Hindlimb muscle (tissue), 1 donor: ENCODE measurements around the gene KRT7. TPM values are rescaled to one million over a fixed set of nuclear protein-coding genes. Genes with fewer than 3 reads are reported as not detected.
"Not testable (repeated sequence)": the region's sequence is repeated elsewhere in the genome, so short reads cannot be mapped to it uniquely, and the experiment has no call there.

Source experiments
- DNase-seq: peaks from one replicate; pipeline ENCODE4 v3.0.0-alpha.2; 2013
- polyA plus RNA-seq: library from polyadenylated mRNA; unstranded; fragments of 120-200 nt; gene quantifications from one replicate; pipeline ENCODE4 v1.2.1, GENCODE V29; 2013; ENCODE audit not compliant: insufficient read length

KRT7 gene
- polyA plus RNA-seq, 1 donor = 1.9 TPM

DNA sequence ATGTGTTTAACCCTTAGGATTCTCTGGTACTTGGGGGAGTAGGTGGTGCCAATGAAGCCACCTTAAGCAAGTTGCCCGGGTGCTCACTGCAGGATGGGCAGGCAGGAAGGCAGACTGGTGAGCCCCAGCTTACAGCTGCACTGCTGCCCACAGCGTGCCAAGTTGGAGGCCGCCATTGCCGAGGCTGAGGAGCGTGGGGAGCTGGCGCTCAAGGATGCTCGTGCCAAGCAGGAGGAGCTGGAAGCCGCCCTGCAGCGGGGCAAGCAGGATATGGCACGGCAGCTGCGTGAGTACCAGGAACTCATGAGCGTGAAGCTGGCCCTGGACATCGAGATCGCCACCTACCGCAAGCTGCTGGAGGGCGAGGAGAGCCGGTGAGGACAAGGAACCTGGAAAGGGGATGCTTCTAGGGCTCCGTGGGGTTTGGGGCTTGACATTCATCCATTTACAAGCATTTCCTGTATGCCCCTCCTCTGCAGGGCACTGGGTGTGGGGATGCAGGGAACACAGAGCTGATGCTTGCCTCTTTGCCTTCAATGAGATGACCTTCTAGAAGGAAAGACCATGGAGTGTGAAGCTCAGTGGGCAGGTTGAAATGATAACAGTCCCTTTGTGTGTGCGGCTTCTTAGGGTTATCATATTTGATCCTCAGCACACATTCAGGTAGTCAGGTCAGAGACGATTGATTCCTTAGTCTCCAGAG, 12.4 kb downstream of the KRT7 start:
- DNase-seq = no peak

DNA sequence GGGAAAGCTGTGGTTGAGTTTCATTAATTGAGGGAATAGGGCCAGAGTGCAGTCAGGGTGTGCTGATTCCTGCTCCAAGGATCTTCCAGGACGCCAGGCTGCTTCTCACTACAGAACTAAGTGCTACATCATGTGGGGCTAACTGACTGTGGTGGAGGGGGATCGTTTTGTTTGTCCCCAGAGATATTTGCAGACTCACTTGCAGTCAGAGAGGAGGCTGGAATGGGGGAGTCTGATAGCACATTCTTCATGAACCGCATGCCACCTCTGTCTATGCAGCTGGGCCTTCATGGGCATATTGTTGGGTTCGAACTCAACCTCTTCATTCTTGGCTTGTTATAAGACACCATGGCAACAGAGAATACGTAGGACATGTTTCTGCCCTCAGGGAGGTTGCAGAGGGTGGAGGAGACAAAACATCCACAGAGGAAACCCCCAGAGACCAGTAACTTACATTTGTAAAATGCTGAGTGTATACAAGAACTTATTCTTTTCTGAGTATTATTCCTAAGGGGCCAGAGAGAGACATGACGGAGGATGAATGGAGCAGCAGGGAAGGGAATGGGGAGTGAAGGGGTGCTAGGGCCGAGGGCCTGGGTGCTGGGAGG, 13.0 kb downstream of the KRT7 start:
- no peak for DNase-seq

DNA sequence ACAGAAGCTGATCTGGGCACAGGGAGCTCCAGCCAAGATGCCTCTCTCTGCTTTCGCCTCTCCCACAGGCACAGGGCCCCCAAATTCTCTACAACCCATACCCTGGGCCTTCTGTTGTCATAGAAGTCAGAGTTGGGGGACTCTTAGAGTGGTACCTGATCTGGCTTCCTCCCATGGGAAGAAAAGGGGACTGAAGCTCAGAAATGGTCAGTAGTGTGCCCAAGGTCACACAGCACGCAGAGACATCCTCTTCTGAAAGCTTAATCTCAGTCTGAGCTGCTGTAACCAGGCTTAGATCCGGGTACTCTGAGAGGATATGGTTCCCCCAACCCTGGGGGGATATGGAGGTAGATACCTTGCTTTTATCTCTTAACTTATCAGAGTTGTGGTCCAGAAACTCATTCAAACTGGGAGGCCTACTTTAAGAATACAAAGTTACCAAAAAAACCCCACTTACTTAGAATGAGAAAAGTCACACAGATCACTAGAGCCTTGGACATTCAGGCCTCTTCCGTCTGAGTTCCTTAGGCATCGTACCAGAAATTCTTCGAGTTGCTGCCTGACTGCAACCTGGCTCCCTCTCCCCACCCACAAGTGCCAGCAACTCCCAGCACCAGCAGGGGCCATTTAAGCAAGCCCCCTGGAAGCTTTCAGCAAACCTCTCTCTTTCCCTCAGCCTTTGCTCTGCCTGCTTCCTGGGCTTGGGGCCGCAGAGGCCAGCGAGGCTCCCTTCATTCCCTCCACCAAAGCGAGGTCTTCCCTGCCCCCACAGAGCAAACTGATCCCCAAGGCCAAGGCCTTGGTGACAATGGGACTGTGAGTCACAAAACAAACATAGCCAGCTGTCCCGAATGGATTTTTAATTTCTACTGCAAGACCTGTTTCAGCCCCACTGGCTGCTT, 13.9 kb downstream of the KRT7 start:
- no peak for DNase-seq

DNA sequence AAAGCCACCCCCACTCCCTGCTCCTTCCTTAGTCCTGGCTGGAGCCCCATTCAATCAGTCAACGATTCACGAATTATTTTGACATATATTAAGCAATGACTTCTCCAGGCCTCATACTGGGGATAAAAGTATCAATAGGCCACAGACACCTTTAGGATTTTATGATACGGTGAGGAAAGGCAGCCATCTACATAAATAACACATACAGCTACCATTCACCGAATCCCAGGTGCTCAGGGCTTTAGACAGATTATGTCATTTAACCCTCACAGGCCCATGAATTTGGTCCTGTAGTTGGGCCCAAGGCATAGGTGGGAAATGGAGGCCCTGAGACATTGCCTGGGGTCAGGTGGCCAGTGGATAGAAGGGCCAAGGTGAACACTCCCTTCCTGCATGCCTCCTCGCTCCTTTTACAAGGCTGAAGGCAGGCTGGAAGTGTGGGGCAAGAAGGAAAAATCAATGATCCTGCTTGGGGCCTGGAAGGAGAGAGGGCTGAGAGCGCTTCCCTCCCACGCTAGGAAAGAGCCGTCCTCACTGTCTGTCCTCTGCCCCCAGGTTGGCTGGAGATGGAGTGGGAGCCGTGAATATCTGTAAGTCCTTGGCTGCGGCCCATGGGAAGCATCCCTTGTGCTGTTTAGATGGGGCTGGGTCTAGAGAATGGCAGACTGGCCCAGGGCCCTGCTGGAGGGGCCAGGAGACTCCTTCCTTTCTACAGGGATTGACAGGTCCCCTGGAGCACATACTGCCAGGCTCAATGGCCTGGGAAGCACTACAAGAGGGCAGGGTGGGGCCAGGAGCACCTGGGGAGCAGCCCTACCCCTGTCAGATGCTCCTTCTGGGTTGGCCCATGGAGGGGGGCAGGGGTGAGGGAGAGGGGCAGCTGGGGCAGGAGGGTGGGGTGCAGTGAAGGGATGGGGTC, 14.8 kb downstream of the KRT7 start:
- no peak for DNase-seq

DNA sequence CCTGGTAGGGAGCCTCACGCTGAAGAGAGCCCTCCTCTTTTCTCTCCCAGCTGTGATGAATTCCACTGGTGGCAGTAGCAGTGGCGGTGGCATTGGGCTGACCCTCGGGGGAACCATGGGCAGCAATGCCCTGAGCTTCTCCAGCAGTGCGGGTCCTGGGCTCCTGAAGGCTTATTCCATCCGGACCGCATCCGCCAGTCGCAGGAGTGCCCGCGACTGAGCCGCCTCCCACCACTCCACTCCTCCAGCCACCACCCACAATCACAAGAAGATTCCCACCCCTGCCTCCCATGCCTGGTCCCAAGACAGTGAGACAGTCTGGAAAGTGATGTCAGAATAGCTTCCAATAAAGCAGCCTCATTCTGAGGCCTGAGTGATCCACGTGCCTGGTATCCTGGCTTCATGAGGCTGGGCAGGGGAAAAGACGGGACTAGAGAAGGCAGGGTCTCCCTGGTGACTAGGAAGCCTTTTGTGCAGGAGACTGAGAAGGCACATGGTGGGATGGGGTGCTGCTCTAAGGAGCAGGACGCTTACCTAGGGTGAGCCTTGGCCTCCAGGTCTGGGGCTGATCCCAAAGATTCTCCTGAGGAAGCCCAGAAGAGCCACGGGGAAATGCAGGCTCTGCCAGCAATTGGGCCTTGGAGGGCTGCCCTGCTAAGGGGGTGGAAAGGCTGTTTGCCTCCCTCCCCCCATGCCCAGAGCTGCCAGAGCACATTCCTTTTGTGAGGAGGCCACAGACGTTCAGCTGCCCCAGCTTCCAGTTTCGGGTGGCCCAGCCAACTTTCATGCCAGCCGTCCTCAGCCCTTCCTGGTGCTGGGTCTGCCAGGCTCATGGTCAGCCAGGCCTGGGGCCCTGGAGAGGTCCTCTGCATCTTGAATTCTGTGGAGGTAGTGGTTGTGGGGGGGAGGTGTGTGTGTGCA, 15.8 kb downstream of the KRT7 start:
- DNase-seq = no peak

DNA sequence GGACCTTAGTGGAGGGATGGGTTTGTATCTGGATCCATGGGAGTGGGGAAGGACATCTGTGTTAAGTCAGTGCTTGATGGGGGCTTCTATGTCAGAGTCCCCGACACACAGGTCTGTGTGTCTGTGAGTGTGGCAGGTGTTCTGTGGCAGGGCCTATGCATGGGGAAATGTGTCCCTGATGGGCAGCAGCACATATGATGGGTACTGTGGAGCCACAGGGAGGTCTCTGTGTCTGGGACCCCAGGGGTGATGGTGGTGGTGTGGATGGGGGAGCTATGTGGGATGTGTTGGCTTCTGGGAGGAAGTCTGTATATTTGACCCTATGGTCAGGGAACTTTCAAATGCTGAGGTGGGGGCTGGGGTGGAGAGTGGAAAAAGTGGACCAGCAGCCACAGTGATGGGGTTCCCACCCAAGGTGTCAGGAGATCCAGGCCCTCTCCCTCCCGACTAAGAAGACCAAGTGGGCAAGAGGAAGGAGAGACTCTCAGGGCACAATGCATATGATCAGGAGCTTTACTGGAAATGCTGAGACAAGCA, 16.5 kb downstream of the KRT7 start:
- no peak for DNase-seq

DNA sequence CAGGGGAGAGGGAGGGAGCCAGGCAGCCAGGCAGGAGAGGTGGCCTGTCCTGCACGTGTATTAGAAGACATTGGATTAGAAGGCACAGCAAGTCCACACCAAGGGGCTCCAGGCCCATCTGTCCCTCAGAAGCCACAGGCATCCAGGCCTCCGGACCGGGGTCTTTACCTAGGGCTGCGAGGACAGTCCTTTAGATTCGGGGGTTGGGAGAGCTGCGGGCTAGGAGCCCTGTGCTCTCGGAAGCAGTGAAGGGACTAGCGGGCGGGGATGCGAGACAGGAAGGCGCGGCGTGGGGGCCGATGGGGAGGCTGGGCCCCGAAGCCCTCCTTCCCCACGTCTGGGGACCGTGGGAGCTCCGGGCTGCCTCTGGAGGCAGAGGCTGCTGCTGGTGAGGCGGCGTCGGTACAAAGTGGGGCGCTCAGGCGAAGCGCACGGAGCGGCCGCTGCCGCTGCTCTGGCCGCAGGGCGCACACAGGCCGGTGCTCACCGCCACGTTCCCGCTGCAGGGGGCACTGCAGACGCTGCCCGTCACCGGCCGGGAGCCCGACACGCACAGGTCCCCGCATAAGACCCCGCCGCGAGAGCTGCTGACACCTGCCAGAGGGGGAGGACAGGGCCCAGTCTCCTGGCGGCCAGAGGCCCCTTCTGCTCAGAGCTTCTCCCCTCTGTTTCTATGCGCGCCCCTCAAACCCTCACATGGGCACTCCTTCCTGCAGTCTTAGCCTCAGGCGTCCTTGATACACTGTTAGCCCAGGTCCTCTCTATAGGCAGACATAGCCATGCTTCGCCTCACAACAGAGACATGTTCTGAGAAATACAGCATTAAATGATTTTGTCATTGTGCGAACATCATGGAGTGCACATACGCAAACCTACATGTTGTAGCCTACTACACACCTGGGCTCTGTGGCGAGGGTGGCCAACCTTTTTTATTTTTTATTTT, 17.3 kb downstream of the KRT7 start:
- no peak for DNase-seq

DNA sequence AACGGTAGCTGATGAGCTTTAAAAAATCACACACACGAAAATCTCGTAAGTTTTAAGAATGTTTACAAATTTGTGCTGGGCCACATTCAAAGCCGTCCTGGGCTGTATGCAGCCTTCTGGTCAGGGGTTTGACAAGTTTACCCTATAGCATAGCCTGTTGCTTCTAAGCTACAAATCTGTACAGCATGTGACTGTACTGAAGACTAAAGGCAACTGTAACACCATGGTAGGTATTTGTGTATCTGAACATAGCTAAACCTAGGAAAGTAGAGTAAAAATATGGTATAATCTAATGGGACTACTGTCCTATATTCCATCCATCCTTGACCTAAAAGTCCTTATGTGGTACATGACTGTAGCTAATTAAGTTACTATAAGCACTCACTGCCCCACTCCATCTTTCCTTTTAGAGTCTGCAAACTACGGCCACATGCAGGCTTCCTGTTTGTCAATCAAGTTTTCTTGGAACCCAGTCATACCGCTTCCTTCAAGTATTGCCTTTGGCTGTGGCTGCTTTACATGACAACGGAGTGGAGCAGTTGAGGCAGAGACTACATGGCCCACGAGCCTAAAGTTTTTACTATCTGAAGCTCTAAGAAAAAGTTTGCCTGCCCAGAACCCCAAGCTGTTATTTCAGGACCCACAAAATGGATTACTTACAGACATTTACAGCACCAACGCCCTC, 18.5 kb downstream of the KRT7 start:
- no peak for DNase-seq

DNA sequence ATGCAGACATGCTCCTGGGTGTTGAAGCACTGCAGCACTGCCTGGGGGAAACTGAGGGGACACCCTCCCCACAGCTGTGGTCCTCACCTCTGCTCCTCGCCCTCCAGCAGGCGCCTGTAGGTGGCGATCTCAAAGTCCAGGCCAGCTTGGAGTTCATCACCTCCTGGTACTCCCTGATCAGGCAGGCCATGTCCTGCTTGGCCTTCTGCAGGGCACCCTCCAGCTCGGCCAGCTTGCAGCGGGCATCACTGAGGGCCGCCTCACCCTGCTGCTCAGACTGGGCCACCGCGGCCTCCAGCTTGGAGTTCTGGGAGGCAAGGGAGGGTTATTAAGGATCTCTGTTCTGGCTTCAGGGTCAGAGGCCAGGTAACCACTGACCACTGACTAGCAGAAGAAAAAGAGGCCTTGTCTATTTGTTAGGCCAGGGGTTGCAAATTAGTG, 19.2 kb downstream of the KRT7 start:
- not testable (repeated sequence) for DNase-seq

DNA sequence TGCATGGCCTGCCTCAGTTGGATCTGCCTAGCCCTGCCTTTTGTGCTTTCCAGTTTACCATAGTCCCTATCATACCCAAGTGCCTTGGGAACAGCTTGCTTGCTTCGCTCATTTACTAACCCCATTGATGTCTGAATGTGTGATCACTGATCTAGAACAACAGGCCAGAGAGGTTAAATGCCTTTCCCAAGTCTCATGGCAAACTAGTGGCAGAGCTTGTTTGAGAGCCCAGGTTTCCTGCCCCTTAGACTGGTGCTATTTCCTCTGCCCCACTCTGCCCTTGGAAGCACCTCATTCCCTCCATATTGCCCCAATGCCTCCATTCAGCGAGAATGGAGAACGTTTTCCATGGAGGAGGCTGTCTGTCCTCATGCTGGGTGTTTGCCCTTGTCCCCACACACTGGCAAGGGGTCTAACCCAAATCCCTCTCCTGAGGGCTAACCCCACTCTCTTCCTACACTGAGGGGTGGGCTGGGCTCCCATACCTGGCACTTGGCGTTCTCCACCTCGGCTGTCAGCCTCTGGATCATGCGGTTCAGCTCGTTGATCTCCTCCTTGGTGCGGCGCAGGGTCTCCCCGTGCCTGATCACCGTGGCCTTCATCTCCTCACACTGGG, 19.8 kb downstream of the KRT7 start:
- DNase-seq = no peak

DNA sequence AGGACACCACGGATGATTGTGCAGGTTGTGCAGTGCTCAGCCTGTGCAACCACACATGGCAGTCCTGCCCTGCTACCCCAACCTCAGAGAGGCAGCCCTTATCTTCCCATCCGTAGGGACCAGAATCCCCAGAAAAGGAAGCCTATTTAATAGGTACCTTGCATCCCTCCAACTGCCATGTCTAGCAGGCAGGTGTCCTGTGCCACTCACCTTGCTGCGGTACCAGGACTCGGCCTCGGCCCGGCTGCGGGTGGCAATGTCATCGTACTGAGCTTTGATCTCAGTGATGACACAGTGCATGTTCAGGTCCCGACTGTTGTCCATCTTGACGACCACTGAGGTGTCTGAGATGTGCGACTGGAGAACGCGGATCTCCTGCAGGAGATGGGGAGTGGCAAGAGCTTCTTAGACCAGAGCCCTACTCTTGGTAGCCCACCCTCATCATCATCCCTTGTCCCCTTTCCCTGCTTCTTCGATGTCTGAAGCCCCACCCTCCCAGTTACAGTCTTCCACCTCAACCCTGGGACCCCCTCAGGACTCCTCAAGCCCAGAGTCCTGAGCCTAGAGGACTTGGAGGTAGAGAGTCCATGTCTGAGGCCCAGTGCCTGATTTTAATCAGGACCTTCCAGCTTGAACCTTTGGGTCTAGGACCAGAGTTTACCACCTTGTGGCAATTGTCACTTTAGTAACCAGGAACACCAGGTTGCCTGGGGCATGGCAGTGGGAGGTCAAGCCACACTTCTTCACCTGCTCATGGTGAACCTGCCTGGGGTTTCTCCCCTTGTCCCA, 20.5 kb downstream of the KRT7 start:
- DNase-seq = no peak

DNA sequence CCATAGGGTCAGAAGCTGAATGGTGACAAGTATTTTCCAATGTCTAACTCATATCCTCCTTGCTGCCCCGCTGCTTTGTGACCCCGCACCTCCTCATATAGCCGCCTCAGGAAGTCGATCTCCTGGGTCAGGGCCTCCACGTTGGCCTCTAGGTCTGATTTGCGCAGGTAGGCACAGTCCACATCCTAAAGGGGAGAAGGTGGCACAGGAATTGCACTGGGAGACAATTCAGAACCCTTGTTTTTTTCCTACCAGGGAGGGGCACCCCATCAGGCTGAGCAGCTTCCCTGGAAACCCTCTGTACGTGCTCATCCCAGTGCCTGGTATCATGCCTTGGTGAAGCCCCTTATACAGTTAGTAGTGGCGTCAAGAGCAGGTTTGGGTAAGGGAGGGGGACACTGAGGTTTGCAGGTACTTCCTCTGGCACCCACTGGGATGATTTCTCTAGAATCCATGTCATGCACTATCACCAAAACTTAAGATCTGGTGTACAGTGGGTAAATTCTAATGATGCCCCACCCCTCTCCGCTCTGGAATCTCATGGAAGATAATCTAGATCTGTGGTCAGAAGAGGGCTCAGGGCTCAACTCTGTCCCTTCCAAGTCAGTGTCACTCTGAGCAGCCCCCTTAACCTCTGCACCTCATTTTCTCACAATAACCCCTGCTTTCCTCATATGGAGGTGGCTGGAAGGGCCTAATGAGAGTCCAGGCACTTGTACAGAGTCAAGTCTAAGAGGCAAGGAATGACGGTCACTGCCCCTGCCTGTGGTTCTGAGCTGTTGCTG, 21.3 kb downstream of the KRT7 start:
- no peak for DNase-seq

DNA sequence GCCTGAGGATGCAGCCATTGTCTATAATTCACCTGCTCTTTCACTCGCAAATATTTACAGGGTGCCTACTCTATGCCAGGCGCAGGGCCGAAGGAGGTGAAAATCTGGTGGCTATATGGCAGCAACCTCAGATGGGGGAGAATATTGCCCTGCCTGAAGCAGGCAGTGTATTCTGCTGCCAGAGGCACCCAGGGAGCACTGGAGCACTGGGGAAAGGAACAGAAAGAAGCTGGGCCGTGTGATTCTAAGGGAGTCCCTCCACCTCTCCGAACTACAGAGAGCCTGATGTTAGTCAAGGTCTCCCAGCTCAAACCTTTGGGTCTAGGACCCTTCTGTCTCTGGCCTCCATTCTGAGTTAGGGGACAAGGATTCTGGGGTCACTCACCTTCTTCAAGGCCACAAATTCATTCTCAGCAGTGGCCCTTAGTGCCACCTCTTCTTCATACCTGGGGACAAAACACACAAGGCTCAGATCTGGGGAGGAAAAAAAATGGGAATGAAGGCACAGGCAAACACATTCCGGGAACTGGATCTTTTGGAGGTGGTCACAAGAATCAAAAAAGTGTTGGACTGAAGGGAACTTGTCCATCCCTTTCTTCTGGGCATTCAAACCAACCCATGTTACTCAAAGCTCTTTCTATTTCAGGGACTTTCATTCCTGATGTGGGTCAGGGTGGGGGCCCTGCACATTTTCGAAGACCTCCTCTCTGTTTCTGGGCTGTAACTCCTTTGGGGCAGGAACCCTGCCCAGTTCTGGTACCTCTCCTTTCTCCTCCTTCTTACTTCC, 22.1 kb downstream of the KRT7 start:
- no peak for DNase-seq

DNA sequence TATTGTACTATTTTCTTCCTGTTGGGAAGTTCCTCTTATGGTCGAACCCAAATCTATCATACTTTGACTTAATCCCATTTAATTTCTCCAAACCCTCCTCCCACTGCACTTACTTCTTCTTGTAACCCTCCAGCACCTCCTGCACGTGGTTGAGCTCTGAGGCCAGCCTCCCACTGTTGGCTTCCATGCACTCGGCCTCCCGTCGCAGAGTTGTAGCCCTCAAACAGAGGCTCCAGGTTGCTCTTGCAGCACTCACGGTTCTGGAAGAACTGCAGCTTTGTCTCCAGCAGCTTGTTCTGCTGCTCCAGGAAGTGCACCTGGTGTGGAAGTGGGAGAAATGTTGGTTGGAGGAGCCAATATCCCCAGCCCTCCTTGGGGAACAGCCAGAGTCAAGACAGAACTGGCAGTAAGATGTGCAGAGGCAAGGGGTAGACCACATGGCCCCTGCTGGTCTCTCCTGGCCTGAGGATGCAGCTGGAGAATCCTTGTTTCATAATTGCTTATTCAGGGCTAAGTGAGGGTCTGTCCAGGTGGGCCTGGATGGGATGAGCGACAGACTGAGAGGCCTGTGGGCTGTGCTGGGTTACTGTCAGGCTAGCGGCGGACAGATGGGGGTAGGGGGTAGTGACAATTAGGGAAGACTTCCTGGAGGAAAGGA, 23.0 kb downstream of the KRT7 start:
- no peak for DNase-seq

DNA sequence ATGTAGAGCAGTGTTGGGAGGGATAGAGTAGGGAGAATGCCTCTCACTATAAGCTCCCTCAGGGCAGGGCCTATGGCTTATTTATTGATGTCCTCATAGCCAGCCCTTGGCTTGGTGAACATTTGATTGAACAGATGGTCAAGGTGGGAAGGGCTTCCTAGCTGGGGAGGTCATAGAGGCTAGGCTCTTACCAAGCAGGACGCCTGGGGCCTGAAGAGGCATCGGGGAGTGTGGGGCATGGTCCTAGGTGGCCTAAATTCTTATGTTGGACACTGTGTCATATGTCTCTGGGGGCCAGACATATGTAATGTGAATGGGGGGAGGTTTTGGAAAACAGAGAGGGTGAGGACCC, 23.5 kb downstream of the KRT7 start:
- DNase-seq = no peak

DNA sequence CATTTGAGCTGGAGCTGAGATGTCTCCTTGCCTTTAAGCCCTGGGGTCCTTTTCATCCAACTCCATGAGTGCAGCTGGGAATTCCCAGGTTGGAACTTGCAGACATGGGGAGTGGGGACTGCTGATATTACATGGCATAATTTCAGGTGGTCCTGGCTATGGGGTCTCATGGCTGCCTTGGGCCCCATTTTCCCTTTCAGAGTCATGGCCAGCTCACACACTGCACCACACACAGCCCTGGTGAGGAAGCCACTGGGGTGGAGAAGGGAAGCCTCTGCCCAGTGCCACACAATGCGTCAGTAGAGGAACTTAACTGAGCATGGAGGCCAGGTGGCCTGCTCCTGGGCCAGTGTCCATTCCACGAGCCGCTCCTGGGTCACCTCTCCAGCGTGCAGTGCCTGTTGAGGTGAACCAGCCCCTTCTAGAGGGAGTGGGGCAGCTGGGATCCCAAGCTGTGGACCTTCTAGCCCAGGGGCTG, 24.1 kb downstream of the KRT7 start:
- no peak for DNase-seq
